HG03066 (cell line): ENCODE results near the gene BAIAP2.

Experiments
- ATAC-seq: cut with Tn5 transposase; IDR thresholded peaks from one replicate; pipeline ENCODE4 v1.9.1; 2021; ENCODE audit warnings: low read depth; ENCODE audit not compliant: unreplicated experiment

Gene BAIAP2

DNA sequence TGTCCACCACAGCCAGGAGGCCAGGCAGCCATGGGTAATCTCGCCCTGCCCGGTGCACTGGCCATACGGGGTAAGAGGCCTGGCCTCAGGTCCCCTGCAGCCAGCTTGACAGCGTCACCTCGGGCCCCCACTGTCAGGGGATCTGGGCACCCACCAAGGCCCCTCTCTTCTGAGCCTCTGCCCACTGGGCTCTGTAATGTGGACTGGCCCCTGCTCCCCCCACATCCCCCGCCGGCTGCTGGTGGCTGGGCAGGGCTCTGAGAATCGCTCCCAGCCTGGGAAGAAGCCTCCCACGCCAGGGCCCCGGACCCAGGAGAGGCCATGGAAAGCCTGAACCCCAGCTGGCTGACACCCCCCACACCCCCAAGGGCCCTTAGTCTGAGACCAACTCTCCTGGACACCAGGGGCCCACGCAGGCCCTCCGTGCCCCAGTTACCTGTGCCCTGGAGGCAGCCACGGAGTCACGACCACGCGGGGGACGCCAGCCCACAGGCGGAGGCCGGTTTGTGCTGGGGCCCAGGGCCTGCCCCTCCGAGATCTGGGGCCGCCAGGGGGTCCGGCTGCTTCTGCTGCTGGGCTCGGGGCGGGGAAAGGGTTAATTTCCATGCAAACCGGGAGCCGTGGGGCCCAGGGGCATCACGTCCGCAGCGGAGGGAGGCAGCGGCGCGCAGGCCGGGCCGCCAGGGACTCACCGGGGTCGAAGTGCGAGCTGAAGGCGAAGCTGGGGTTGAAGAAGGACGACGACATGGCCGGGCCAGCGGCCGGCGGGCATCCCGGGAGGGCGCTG lies 130.5 kb downstream of the BAIAP2 start, which contains the start of gene PVALEF:
TSS of gene PVALEF (plus strand) at position 262 of the 787 bp plus-strand sequence. CDS start 15,720 bp downstream, outside the sequence.
- no peak for ATAC-seq

- no peak for ATAC-seq
Observed at GRCh38 chr17:81166033-81166492, 131.1 kb downstream of the BAIAP2 start, which contains the start of gene AATK. AATK (minus strand) TSS chr17:81166221; CDS start chr17:81165992, 229 bp downstream.
